Type B pancreatic cell (in vitro differentiated cells): ENCODE results near the gene TOM1L1. TPM values are rescaled to one million over a fixed set of nuclear protein-coding genes. Genes with fewer than 3 reads are reported as not detected.

Source experiments
- DNase-seq: peaks from one replicate; pipeline ENCODE4 v3.0.0; 2021; ENCODE audit warnings: mixed read lengths; ENCODE audit not compliant: unreplicated experiment; ENCODE audit errors: extremely low spot score
- H3K27ac Mint-ChIP-seq: 2 replicates; pipeline ENCODE4 v1.8.0; 2021; ENCODE audit warnings: mild to moderate bottlenecking, mixed read lengths
- H3K27me3 Mint-ChIP-seq: 2 replicates; pipeline ENCODE4 v1.8.0; 2021; ENCODE audit warnings: mixed read lengths
- H3K36me3 Mint-ChIP-seq: 2 replicates; pipeline ENCODE4 v1.8.0; 2021; ENCODE audit warnings: mixed read lengths
- H3K4me1 Mint-ChIP-seq: one replicate; pipeline ENCODE4 v1.8.0; 2021; ENCODE audit warnings: mixed read lengths; ENCODE audit not compliant: unreplicated experiment
- H3K4me3 Mint-ChIP-seq: 2 replicates; pipeline ENCODE4 v1.8.0; 2021; ENCODE audit warnings: mild to moderate bottlenecking, mixed read lengths
- H3K9me3 Mint-ChIP-seq: 2 replicates; pipeline ENCODE4 v1.8.0; 2021; ENCODE audit warnings: mixed read lengths
- CTCF ChIP-seq: fragments of 200-600 bp; sonication (generic); conservative IDR thresholded peaks from 2 replicates; pipeline ENCODE4 v1.5.0; 2021; ENCODE audit warnings: antibody characterized with exemption, mild to moderate bottlenecking
- total RNA-seq: library from RNA; stranded (reverse); gene quantifications from 2 replicates; pipeline ENCODE4 v1.2.1, GENCODE V29; 2021; ENCODE audit warnings: low replicate concordance

The TOM1L1 gene
- total RNA-seq, 1 donor from 2014 or later: 46.7 TPM

GRCh38 chr17:54881255-54881972 lies 19.2 kb upstream of the TOM1L1 start:
- H3K9me3 Mint-ChIP-seq: peaks cover 1% of the 10 kb centered on the region

GRCh38 chr17:54882371-54882770 lies 18.3 kb upstream of the TOM1L1 start:
- no peak overlapping the region for H3K4me3 Mint-ChIP-seq
- no peaks in the 10 kb centered on the region for H3K4me1 Mint-ChIP-seq
- DNase-seq: no peak
- no peak overlapping the region for H3K27ac Mint-ChIP-seq
- H3K9me3 Mint-ChIP-seq: no peaks in the 10 kb centered on the region
- H3K36me3 Mint-ChIP-seq: no peaks in the 10 kb centered on the region
- H3K27me3 Mint-ChIP-seq: no peaks in the 10 kb centered on the region
- TF ChIP-seq CTCF: no peak

More at GRCh38 chr17:54881255-54881972, 19.2 kb upstream of the TOM1L1 start:
- TF ChIP-seq CTCF: no peak
- no peak overlapping the region for H3K27ac Mint-ChIP-seq
- no peaks in the 10 kb centered on the region for H3K27me3 Mint-ChIP-seq
- no peaks in the 10 kb centered on the region for H3K4me1 Mint-ChIP-seq
- no peak for DNase-seq
- no peaks in the 10 kb centered on the region for H3K36me3 Mint-ChIP-seq
- H3K4me3 Mint-ChIP-seq: no peak overlapping the region

- H3K4me1 Mint-ChIP-seq: no peaks in the 10 kb centered on the region
- no peaks in the 10 kb centered on the region for H3K9me3 Mint-ChIP-seq
- DNase-seq: no peak
- H3K27ac Mint-ChIP-seq: no peak overlapping the region
- TF ChIP-seq CTCF: no peak
- H3K27me3 Mint-ChIP-seq: no peaks in the 10 kb centered on the region
- no peaks in the 10 kb centered on the region for H3K36me3 Mint-ChIP-seq
- H3K4me3 Mint-ChIP-seq: no peak overlapping the region
Measured at GRCh38 chr17:54882950-54883349, 17.7 kb upstream of the TOM1L1 start.

- no peaks in the 10 kb centered on the region for H3K9me3 Mint-ChIP-seq
- no peak overlapping the region for H3K27ac Mint-ChIP-seq
- H3K4me1 Mint-ChIP-seq: no peaks in the 10 kb centered on the region
- no peak overlapping the region for H3K4me3 Mint-ChIP-seq
- no peak for DNase-seq
- no peak for TF ChIP-seq CTCF
- no peaks in the 10 kb centered on the region for H3K27me3 Mint-ChIP-seq
- no peaks in the 10 kb centered on the region for H3K36me3 Mint-ChIP-seq
Measured at GRCh38 chr17:54883939-54884338, 16.7 kb upstream of the TOM1L1 start.

- Mint-ChIP-seq H3K27ac (no peak overlapping the region), H3K9me3 (no peaks in the 10 kb centered on the region), H3K4me3 (no peak overlapping the region), H3K36me3 (no peaks in the 10 kb centered on the region), H3K4me1 (peaks cover 4% of the 10 kb centered on the region), H3K27me3 (no peaks in the 10 kb centered on the region)
- TF ChIP-seq CTCF: no peak
- no peak for DNase-seq
Measured at GRCh38 chr17:54887787-54888186, 12.9 kb upstream of the TOM1L1 start.
